Esophagus muscularis mucosa (tissue), 4 donors: Measurements from ENCODE around the gene EEIG1. TPM values are rescaled to one million over a fixed set of nuclear protein-coding genes. Genes with fewer than 3 reads are reported as not detected.

ENCODE experiments used
- DNase-seq: peaks from one replicate; pipeline ENCODE4 v3.0.0-alpha.2; 2017; ENCODE audit errors: extremely low spot score
- H3K27ac ChIP-seq, 4 donors: fragments of 200-600 bp; sonication (generic); replicated peaks in 1 of 4; 1 replicate in 3 of 4; 2 replicates in 1 of 4; pipeline ENCODE4 v1.5.1; 2016 to 2019; ENCODE audit warnings: mild to moderate bottlenecking in 1 of 4
- H3K27me3 ChIP-seq, 4 donors: fragments of 200-600 bp; sonication (generic); one replicate each; pipeline versions ENCODE4 v1.5.1 to v1.6.0; 2016 to 2019
- H3K36me3 ChIP-seq, 4 donors: fragments of 200-600 bp; sonication (generic); one replicate each; pipeline ENCODE4 v1.5.1; 2016 to 2019
- H3K4me1 ChIP-seq, 4 donors: fragments of 200-600 bp; sonication (generic); one replicate each; pipeline ENCODE4 v1.5.1; 2016 to 2019
- H3K4me3 ChIP-seq, 4 donors: fragments of 200-600 bp; sonication (generic); 1 replicate in 2 of 4; 2 replicates in 2 of 4; pipeline ENCODE4 v1.5.1; 2016 to 2019; ENCODE audit warnings: mild to moderate bottlenecking in 4 of 4, moderate library complexity in 1 of 4
- H3K9me3 ChIP-seq, 4 donors: fragments of 200-600 bp; sonication (generic); 1 replicate in 3 of 4; 2 replicates in 1 of 4; pipeline ENCODE4 v1.5.1; 2016 to 2019
- EP300 ChIP-seq: sonication (generic); formaldehyde crosslinking; IDR thresholded peaks from one replicate; pipeline ENCODE4 v1.6.1; 2017; ENCODE audit warnings: antibody characterized with exemption
- POLR2A ChIP-seq: fragments of 450-650 bp; IDR thresholded peaks from one replicate; pipeline ENCODE4 v1.6.1; 2017; ENCODE audit warnings: antibody characterized with exemption, moderate library complexity, mild to moderate bottlenecking, low read depth
- POLR2AphosphoS5 ChIP-seq, 2 donors: sonication (generic); formaldehyde crosslinking; IDR thresholded peaks; one replicate each; pipeline ENCODE4 v1.6.1; 2017; ENCODE audit warnings: antibody characterized with exemption in 2 of 2
- WGBS: methylation state at CpG from one replicate; pipeline ENCODE4 v1.1.5; 2018; 5-methylcytosine and 5-hydroxymethylcytosine counted together
- intact Hi-C: fragments of 100-400 bp; cut with DNase I; formaldehyde crosslinking; loops from one replicate; pipeline ENCODE4 v1.15.1; 2023
- total RNA-seq, 4 donors: library from RNA; depleted of rRNA; stranded (reverse); fragments of >200 nt; gene quantifications; one replicate each; pipeline versions ENCODE4 v1.1.0 to v1.2.1, GENCODE V29; 2016
- TF ChIP-seq, protein P1 (sequence below), 3 experiments: fragments of 200-600 bp in 2 of 3; fragments of 450-650 bp in 1 of 3; sonication (generic) in 2 of 3; IDR thresholded peaks; one replicate each; pipeline ENCODE4 v1.5.1; 2017 to 2019; ENCODE audit warnings: antibody characterized with exemption in 3 of 3, mild to moderate bottlenecking in 2 of 3, moderate library complexity in 1 of 3

The EEIG1 gene
- total RNA-seq, 4 donors from 2014 or later, result 12.4 to 29.5 (median 20.0) TPM

GRCh38 chr9:127944586-127945218 is 36.1 kb downstream of the EEIG1 start:
- Histone ChIP-seq H3K27me3 (no peaks in the 10 kb centered on the region), H3K9me3 (no peaks in the 10 kb centered on the region), H3K4me3 (no peak overlapping the region), H3K4me1 (peaks cover 37 to 59% (median 57%) of the 10 kb centered on the region in 4 donors), H3K36me3 (peaks cover 13 to 70% (median 33%) of the 10 kb centered on the region in 4 donors), H3K27ac (peak overlapping the region in 1 of 4 donors; percentile 54)
- DNase-seq, result no peak
- intact Hi-C loops, result loop anchor here (5.0 kb wide), 1 partner anchor 38 kb away; the partner anchor contains the start of gene EEIG1
- no peak for TF ChIP-seq POLR2A
- TF ChIP-seq POLR2AphosphoS5 (IDR thresholded peaks at IDR 0.05), result no peak
- TF ChIP-seq, protein P1, sequence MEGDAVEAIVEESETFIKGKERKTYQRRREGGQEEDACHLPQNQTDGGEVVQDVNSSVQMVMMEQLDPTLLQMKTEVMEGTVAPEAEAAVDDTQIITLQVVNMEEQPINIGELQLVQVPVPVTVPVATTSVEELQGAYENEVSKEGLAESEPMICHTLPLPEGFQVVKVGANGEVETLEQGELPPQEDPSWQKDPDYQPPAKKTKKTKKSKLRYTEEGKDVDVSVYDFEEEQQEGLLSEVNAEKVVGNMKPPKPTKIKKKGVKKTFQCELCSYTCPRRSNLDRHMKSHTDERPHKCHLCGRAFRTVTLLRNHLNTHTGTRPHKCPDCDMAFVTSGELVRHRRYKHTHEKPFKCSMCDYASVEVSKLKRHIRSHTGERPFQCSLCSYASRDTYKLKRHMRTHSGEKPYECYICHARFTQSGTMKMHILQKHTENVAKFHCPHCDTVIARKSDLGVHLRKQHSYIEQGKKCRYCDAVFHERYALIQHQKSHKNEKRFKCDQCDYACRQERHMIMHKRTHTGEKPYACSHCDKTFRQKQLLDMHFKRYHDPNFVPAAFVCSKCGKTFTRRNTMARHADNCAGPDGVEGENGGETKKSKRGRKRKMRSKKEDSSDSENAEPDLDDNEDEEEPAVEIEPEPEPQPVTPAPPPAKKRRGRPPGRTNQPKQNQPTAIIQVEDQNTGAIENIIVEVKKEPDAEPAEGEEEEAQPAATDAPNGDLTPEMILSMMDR (IDR thresholded peaks at IDR 0.05), result no peak
- TF ChIP-seq EP300, result no peak
- 94% methylated on average over 15 of the region's 38 CpGs for WGBS

- DNase-seq, result peak; percentile 94
- H3K27me3 ChIP-seq, result no peaks in the 10 kb centered on the region
- no peak for TF ChIP-seq EP300
- TF ChIP-seq POLR2AphosphoS5 (IDR thresholded peaks at IDR 0.05), result peak; percentile 45 to 69
- no peak for TF ChIP-seq POLR2A
- TF ChIP-seq, protein P1 (IDR thresholded peaks at IDR 0.05), result peak; percentile 92 to 98 (median 96)
- H3K4me3 ChIP-seq, result no peak overlapping the region
- H3K9me3 ChIP-seq, result no peaks in the 10 kb centered on the region
- intact Hi-C loops, result loop anchor here (1.0 to 5.0 kb wide), 3 partner anchors 39 to 173 kb away; partner anchors contain the start of gene EEIG1
- H3K4me1 ChIP-seq, result peaks cover 31 to 55% (median 52%) of the 10 kb centered on the region in 4 donors
- peaks cover 13 to 65% (median 33%) of the 10 kb centered on the region in 4 donors for H3K36me3 ChIP-seq
- peak overlapping the region in 2 of 4 donors; percentile 38 to 54 for H3K27ac ChIP-seq
- 6% methylated on average over 5 of the region's 13 CpGs for WGBS
These were observed 37.1 kb downstream of the EEIG1 start for GRCh38 chr9:127943731-127944144.

DNA sequence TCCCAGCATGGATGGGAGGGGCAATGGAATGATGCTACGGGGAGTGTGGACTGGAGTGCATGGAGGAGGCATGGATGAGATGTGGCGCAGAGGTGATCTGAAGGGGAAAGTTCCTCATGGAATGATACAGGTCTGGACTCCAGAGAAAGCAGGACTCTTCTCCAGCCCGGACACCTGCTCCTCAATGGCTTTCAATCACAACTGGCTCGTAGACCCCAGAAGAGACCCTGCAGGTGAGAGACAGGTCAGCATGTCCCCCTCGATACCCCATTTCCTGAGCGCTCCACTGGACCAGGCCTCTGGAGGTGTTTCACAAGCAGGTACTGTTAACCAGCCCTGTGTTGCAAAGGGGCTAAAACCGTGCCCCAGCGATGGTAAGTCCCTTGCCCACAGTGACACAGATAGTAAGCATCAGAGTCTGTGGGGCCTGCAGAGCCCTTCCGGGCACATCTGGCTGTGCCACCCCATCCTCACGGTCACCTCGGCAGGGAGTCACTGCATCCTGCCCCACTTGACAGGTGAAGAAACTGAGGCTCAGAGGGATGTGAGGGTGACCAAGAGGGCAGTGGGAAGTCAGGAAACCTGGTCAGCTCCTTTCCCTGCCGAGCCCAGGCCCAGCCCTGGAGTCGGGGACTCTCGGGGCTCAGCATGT is 37.7 kb downstream of the EEIG1 start:
- no peak for TF ChIP-seq POLR2AphosphoS5 (IDR thresholded peaks at IDR 0.05)
- TF ChIP-seq, protein P1 (IDR thresholded peaks at IDR 0.05), result peak in 1 of 3 experiments; percentile 4
- H3K36me3 ChIP-seq, result peaks cover 13 to 61% (median 33%) of the 10 kb centered on the region in 4 donors
- intact Hi-C loops, result loop anchor here (1.0 to 5.0 kb wide), 3 partner anchors 39 to 174 kb away; partner anchors contain the start of gene EEIG1
- no peak overlapping the region for H3K4me3 ChIP-seq
- peaks cover 31 to 56% (median 53%) of the 10 kb centered on the region in 4 donors for H3K4me1 ChIP-seq
- H3K27me3 ChIP-seq, result no peaks in the 10 kb centered on the region
- WGBS, result 66% methylated on average over 13 of the region's 14 CpGs
- no peak for DNase-seq
- H3K9me3 ChIP-seq, result no peaks in the 10 kb centered on the region
- peak overlapping the region in 2 of 4 donors; percentile 2 to 54 for H3K27ac ChIP-seq

DNA sequence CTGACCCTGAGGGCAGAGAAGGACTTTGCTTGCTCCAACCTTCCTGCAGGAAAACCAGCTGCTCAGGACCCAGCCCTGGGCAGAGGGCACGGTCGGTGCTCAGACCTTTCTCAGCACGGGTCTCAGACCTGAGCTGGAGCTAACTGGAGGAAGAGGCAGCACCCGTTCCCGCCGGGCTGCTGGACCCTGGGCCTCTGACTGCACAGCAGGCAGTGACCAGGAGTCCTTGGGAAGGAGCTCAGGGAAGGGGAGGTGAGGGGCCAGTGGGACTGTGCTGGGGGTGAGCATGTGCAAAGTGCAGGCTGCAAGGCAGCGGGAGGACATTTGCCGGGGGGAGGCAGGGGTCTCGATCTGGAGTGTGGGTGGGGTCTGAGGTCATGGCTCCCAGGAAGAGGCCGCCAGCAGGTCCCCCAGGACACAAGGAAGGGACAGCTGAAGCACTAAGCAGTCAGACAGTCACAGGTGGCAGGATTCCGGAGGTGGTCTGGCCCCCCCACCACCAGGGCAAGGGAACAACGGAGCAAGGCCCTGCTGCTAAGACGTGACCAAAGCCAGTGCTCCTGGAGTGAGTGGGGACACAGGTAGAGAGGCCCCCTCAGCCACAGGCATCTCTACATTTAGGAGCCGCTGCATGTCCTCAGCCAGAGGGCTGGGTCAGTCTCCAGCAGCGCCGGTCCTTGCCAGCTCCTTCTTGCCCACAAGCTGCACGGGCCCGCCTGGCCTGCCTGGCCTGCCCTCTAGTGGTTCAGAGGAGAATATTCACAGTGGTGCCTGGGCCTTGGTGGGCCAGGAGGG is 38.4 kb downstream of the EEIG1 start:
- DNase-seq, result no peak
- no peaks in the 10 kb centered on the region for H3K27me3 ChIP-seq
- intact Hi-C loops, result loop anchor here (1.0 to 5.0 kb wide), 3 partner anchors 40 to 174 kb away; partner anchors contain the start of gene EEIG1
- no peaks in the 10 kb centered on the region for H3K9me3 ChIP-seq
- TF ChIP-seq POLR2AphosphoS5 (IDR thresholded peaks at IDR 0.05), result peak in 1 of 2 donors; percentile 54
- TF ChIP-seq, protein P1 (IDR thresholded peaks at IDR 0.05), result peak; percentile 80 to 97 (median 89)
- no peak for TF ChIP-seq POLR2A
- peaks cover 35 to 60% (median 54%) of the 10 kb centered on the region in 4 donors for H3K4me1 ChIP-seq
- peak overlapping the region in 3 of 4 donors; percentile 10 to 50 (median 17) for H3K27ac ChIP-seq
- 37% methylated on average over 12 of the region's 18 CpGs for WGBS
- no peak overlapping the region for H3K4me3 ChIP-seq
- H3K36me3 ChIP-seq, result peaks cover 13 to 53% (median 30%) of the 10 kb centered on the region in 4 donors
